Right cardiac atrium (tissue), 5 donors: ENCODE data around the gene LYPD6B. TPM values are rescaled to one million over a fixed set of nuclear protein-coding genes. Genes with fewer than 3 reads are reported as not detected.
A peak's percentile ranks its signal among the peaks of the same experiment; 100 is the strongest.

Experiments
- ATAC-seq, 2 donors: fragments of 200-7000 bp; cut with Tn5 transposase; one replicate each; pipeline versions ENCODE4 v1.8.0 to v1.9.1; 2020; ENCODE audit warnings: moderate library complexity in 2 of 2, mild to moderate bottlenecking in 1 of 2
- DNase-seq, 3 donors: peaks; one replicate each; pipeline ENCODE4 v3.0.0-alpha.2; 2020
- H3K27ac ChIP-seq: one replicate; pipeline ENCODE4 v1.5.1; 2013; ENCODE audit warnings: mild to moderate bottlenecking, low read length, control low read depth, moderate library complexity
- H3K27me3 ChIP-seq: one replicate; pipeline ENCODE4 v1.6.1; 2013; ENCODE audit not compliant: control insufficient read depth, insufficient read depth
- H3K4me1 ChIP-seq: one replicate; pipeline ENCODE4 v1.6.1; 2013; ENCODE audit warnings: low read length; ENCODE audit not compliant: control insufficient read depth, insufficient read depth
- H3K4me3 ChIP-seq: one replicate; pipeline ENCODE4 v1.5.1; 2013; ENCODE audit warnings: low read length, control low read depth
- H3K9me3 ChIP-seq: one replicate; pipeline ENCODE4 v1.6.1; 2013; ENCODE audit warnings: low read length; ENCODE audit not compliant: control insufficient read depth
- WGBS: extraction: QIAGEN DNeasy Blood & Tissue Kit; methylation state at CpG from one replicate; pipeline ENCODE4 v1.1.7; 2013; 5-methylcytosine and 5-hydroxymethylcytosine counted together
- intact Hi-C, 4 donors: fragments of 100-400 bp; cut with DNase I; formaldehyde crosslinking; loops; one replicate each; pipeline versions ENCODE4 v1.11.0 to v1.14.0; 2022 to 2023
- polyA plus RNA-seq: library from polyadenylated mRNA; stranded (reverse); fragments of 200-250 nt; gene quantifications from one replicate; pipeline ENCODE4 v1.2.3, GENCODE V29; 2013
- total RNA-seq, 4 donors: library from RNA; stranded (reverse); fragmentation: NEBNext Ultra II Directional; extraction: Animal tissue kit (Norgen Biotek cat#: 25700); gene quantifications; one replicate each; pipeline ENCODE4 v1.2.1, GENCODE V29; 2021
- donor health status: healthy with polysubstance abuse.
- donor health status: DM: no; HTN: yes; CAD: no.
- donor health status: DM: no; HTN: no; CAD: no.
- donor health status: DM: no; HTN: yes; CAD: no; lungs with severe emphysema.
- donor health status: DM: yes; HTN: yes; CAD: no.

The LYPD6B gene
- total and polyA plus RNA-seq, 5 donors, result not detected

DNA sequence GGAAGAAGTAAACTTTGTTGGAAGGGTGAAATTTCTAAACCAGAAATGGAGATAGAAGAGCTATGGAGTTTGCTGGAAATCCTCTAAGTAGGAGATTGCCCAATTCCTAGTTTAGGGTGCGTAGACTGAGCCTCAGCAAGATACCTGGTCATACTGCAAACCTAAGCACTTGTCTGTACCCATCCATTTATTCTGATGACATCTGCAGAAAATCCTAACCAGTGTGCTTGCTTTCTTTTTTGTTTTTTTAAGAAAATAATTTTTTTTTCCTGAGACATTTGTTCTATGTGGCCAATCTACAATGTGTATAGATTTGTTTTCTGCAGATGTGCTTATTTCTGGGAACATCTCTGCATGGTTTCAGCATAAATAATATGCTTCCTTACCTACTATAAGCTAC, 144.7 kb downstream of the LYPD6B start:
- 95% methylated on average over 1 of the region's 1 CpG for WGBS
- ATAC-seq, result no peak

DNA sequence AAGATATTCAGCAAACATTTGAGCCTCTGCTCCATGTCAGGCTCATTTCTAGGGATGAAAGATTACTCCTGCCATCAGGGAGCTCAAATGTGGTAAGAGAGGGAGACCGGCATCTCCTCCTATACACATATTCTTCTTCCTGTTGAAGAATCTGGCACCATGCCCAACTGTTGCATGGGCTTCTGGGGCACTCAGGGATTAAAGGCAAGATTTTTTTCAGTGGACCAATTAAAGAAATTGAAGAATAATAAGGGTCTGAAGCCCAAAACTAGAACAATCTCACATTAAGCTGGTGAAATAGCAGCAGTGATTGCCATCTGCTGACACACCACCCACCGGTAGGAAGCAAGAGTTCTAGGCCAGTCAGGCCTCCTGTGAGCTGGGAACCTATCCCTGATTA, 146.5 kb downstream of the LYPD6B start:
- Histone ChIP-seq H3K9me3 (no peaks in the 10 kb centered on the region), H3K27ac (no peak overlapping the region), H3K27me3 (no peaks in the 10 kb centered on the region), H3K4me1 (no peaks in the 10 kb centered on the region), H3K4me3 (no peak overlapping the region)
- DNase-seq (no peak), ATAC-seq (no peak)
- WGBS, result 76% methylated on average over 2 of the region's 2 CpGs
- intact Hi-C loops, result no loop called here

More for the DNA sequence above, 144.7 kb downstream of the LYPD6B start:
- DNase-seq, result no peak
- intact Hi-C loops, result no loop called here
- no peak overlapping the region for H3K27ac ChIP-seq
- H3K4me1 ChIP-seq, result no peaks in the 10 kb centered on the region
- no peaks in the 10 kb centered on the region for H3K27me3 ChIP-seq
- H3K4me3 ChIP-seq, result no peak overlapping the region
- H3K9me3 ChIP-seq, result no peaks in the 10 kb centered on the region

DNA sequence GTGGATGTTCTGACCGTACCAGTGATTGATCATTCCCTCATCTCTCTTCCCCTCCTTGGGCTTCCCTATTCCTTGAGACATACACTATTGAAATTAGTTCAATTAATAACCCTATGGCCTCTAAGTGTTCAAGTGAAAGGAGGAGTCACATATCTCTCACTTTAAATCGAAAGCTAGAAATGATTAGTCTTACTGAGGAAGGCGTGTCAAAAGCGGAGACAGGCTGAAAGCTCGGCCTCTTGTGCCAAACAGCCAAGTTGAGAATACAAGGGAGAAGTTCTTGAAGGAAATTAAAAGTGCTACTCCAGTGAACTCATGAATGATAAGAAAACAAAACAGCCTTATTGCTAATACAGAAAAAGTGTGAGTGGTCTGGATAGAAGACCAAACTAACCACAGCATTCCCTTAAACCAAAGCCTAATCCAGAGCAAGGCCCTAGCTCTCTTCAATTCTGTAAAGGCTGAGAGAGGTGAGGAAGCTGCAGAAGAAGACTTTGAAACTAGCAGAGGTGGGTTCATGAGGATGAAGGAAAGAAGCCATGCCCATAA, 147.5 kb downstream of the LYPD6B start:
- ATAC-seq, result no peak
- no peak overlapping the region for H3K27ac ChIP-seq
- intact Hi-C loops, result no loop called here
- DNase-seq, result no peak
- H3K9me3 ChIP-seq, result no peaks in the 10 kb centered on the region
- no peaks in the 10 kb centered on the region for H3K27me3 ChIP-seq
- H3K4me3 ChIP-seq, result no peak overlapping the region
- 84% methylated on average over 5 of the region's 5 CpGs for WGBS
- no peaks in the 10 kb centered on the region for H3K4me1 ChIP-seq

GRCh38 chr2:149187057-149187456, 148.6 kb downstream of the LYPD6B start:
- Histone ChIP-seq H3K27me3 (no peaks in the 10 kb centered on the region), H3K27ac (no peak overlapping the region), H3K4me3 (no peak overlapping the region), H3K4me1 (no peaks in the 10 kb centered on the region), H3K9me3 (no peaks in the 10 kb centered on the region)
- DNase-seq (no peak), ATAC-seq (no peak)
- intact Hi-C loops, result no loop called here

GRCh38 chr2:149188291-149188690, 149.8 kb downstream of the LYPD6B start:
- WGBS, result 56% methylated on average over 1 of the region's 1 CpG
- no peak for ATAC-seq
- no peaks in the 10 kb centered on the region for H3K4me1 ChIP-seq
- no peaks in the 10 kb centered on the region for H3K9me3 ChIP-seq
- no peak overlapping the region for H3K4me3 ChIP-seq
- intact Hi-C loops, result no loop called here
- H3K27me3 ChIP-seq, result no peaks in the 10 kb centered on the region
- H3K27ac ChIP-seq, result no peak overlapping the region
- DNase-seq, result no peak

GRCh38 chr2:149189769-149190168, 151.3 kb downstream of the LYPD6B start:
- intact Hi-C loops, result no loop called here
- Histone ChIP-seq H3K4me1 (no peaks in the 10 kb centered on the region), H3K9me3 (no peaks in the 10 kb centered on the region), H3K27ac (no peak overlapping the region), H3K27me3 (no peaks in the 10 kb centered on the region), H3K4me3 (no peak overlapping the region)
- DNase-seq (no peak), ATAC-seq (no peak)

DNA sequence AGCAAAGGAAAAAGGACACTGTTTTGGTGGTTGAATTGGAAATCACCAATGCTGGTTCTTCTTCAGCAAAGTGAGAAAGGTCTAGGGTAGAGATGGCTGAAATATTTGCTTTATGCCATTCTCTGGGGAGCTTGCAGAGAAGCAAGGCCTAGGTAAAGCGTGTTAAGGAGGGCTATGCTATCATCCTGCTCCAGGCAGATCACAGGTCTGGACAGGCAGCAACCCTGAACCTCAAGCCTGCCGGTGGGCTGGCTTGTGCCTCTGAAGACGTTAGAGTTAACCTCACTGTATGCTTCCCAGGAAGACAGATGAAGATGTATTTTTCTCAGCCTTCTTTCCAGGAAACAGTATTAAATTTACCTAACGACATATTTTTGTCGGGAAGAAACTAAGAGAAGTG, 153.4 kb downstream of the LYPD6B start:
- intact Hi-C loops, result no loop called here
- ATAC-seq, result no peak

GRCh38 chr2:149192427-149192826, 153.9 kb downstream of the LYPD6B start:
- intact Hi-C loops, result no loop called here
- H3K27ac ChIP-seq, result no peak overlapping the region
- no peaks in the 10 kb centered on the region for H3K27me3 ChIP-seq
- no peak overlapping the region for H3K4me3 ChIP-seq
- no peaks in the 10 kb centered on the region for H3K4me1 ChIP-seq
- no peaks in the 10 kb centered on the region for H3K9me3 ChIP-seq
- WGBS, result 78% methylated on average over 1 of the region's 1 CpG
- no peak for ATAC-seq
- no peak for DNase-seq

More for the DNA sequence above, 153.4 kb downstream of the LYPD6B start:
- Histone ChIP-seq H3K27ac (no peak overlapping the region), H3K9me3 (no peaks in the 10 kb centered on the region), H3K4me3 (no peak overlapping the region), H3K27me3 (no peaks in the 10 kb centered on the region), H3K4me1 (no peaks in the 10 kb centered on the region)
- no peak for DNase-seq
- WGBS, result 78% methylated on average over 5 of the region's 5 CpGs

DNA sequence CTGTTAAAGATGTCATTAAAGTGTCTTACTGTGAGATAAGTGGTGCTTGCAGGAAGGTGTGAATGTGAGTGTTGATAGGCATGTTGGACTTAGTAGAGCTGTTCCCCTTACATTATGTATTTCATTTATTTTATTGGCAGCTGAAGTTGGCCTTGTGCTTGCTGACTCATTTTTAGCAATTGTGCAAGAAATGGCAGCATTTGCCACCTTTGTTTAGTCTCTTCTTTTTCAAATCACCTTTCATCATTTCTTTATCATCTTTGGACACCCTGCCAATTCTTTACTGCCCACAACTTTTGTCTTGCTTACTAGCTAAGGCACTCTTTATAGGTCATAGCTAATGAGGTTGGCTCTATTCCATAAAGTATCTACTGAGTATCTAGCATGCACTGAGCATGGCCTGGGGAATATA, 161.6 kb downstream of the LYPD6B start:
- no peaks in the 10 kb centered on the region for H3K27me3 ChIP-seq
- intact Hi-C loops, result no loop called here
- H3K4me1 ChIP-seq, result no peaks in the 10 kb centered on the region
- ATAC-seq, result peak; percentile 79 to 85
- H3K4me3 ChIP-seq, result no peak overlapping the region
- DNase-seq, result no peak
- no peaks in the 10 kb centered on the region for H3K9me3 ChIP-seq
- H3K27ac ChIP-seq, result no peak overlapping the region

GRCh38 chr2:149204686-149205085, 166.2 kb downstream of the LYPD6B start:
- WGBS, result 66% methylated on average over 4 of the region's 4 CpGs

GRCh38 chr2:149205143-149205542, 166.6 kb downstream of the LYPD6B start:
- 70% methylated on average over 8 of the region's 8 CpGs for WGBS
- no peaks in the 10 kb centered on the region for H3K9me3 ChIP-seq
- ATAC-seq, result no peak

More at GRCh38 chr2:149204686-149205085, 166.2 kb downstream of the LYPD6B start:
- no peaks in the 10 kb centered on the region for H3K4me1 ChIP-seq
- ATAC-seq, result no peak
- intact Hi-C loops, result no loop called here
- H3K9me3 ChIP-seq, result no peaks in the 10 kb centered on the region
- no peak overlapping the region for H3K27ac ChIP-seq
- H3K4me3 ChIP-seq, result no peak overlapping the region
- DNase-seq, result no peak
- H3K27me3 ChIP-seq, result no peaks in the 10 kb centered on the region

DNA sequence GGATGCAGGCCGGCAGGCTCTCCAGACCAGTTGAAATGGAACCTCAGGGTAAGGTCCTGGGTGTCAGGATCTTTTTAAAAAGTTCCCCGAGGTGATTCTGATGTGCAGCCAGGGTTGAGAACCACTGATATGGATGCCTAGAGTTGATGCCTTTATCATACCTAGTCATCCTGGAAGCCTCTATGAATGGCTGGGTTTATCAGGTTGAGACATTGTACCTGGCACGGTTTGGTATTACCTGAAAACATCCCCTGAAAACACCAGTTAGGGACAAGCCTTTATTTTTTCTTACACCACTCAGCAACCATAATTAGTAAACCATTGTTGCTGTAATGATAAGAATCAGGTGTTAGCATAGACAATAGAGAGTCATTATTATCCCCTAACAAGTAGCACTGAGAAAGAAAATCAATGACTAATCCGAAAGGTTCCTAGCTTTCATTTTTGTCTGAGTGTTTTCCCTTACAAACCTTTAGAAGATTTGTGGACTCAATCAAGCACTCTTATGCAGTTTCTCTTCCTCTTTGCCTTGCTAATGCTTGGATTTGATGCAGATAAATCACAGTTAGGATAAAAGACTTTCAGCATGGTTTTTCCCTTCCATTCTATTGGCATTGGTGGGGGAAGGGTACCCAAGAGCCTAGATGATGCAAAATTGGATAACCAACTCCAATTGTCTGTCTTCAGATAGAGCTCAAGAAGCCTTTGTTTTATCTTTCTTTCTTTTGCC, 175.4 kb downstream of the LYPD6B start:
- Histone ChIP-seq H3K9me3 (no peaks in the 10 kb centered on the region), H3K27me3 (no peaks in the 10 kb centered on the region), H3K27ac (no peak overlapping the region), H3K4me3 (no peak overlapping the region), H3K4me1 (no peaks in the 10 kb centered on the region)
- DNase-seq (no peak), ATAC-seq (no peak)
- 80% methylated on average over 4 of the region's 4 CpGs for WGBS
- intact Hi-C loops, result no loop called here

More at GRCh38 chr2:149205143-149205542, 166.6 kb downstream of the LYPD6B start:
- DNase-seq, result no peak
- Histone ChIP-seq H3K4me3 (no peak overlapping the region), H3K4me1 (no peaks in the 10 kb centered on the region), H3K27me3 (no peaks in the 10 kb centered on the region), H3K27ac (no peak overlapping the region)
- intact Hi-C loops, result no loop called here
